Measurements from ENCODE around the gene DNAJC22. TPM values are rescaled to one million over a fixed set of nuclear protein-coding genes. Genes with fewer than 3 reads are reported as not detected.

Gene DNAJC22
- total RNA-seq, 2 experiments from 2014 or later = 0.16 to 0.76 TPM

GRCh38 chr12:49368240-49368600 lies 21.5 kb downstream of the DNAJC22 start:
- Histone ChIP-seq H4K20me1 (ENCODE audit: insufficient read depth, low read length) (0 out of 2 replicates have a peak, but pooled peaks cover 4% of the 10 kb centered on the region), H3K79me2 (ENCODE audit: insufficient read depth, low read depth, low read length) (peaks cover 48% of the 10 kb centered on the region), H3K4me3 (ENCODE audit: low read depth, low read length, poor library complexity, severe bottlenecking) (peak overlapping the region; percentile 91), H3K27ac (ENCODE audit: low read depth, low read length, poor library complexity, severe bottlenecking) (peak overlapping the region; percentile 88), H3K4me1 (ENCODE audit: insufficient read depth, low read length, poor library complexity, severe bottlenecking) (peaks cover 34% of the 10 kb centered on the region), H3K9me3 (ENCODE audit: low read length) (no peaks in the 10 kb centered on the region), H3K36me3 (ENCODE audit: insufficient read depth, low read length) (peaks cover 20% of the 10 kb centered on the region), H3K9me2 (ENCODE audit: insufficient read depth, low read length) (no peaks in the 10 kb centered on the region), H3K4me2 (ENCODE audit: low read length) (peak overlapping the region; percentile 83), H2AFZ (ENCODE audit: low read length) (peak overlapping the region; percentile 46; the same call in 1 of the 2 replicates)
- CTCF ChIA-PET (ENCODE audit: unreplicated experiment) = no interaction called here
- TF ChIP-seq CTCF (conservative IDR thresholded peaks at IDR 0.05; ENCODE audit: low read length) = no peak
- no peak for TF ChIP-seq EZH2phosphoT487 (IDR thresholded peaks at IDR 0.05; ENCODE audit: borderline replicate concordance, low read depth, low read length)
- intact Hi-C loops (cut with micrococcal nuclease; ENCODE audit: unreplicated experiment) = loop anchor here (5.0 kb wide), 1 partner anchor 254 kb away; the partner anchor contains the start of gene PRPF40B
- POLR2A ChIA-PET = interaction anchor here (0.6 to 2.9 kb wide), 5 partner anchors 10 to 442 kb away, joined by 3 to 13 read pairs (median 4); no protein-coding TSS in a partner anchor
- no TSS peak for BruUV-seq (replicated peaks)
- DNase-seq (ENCODE audit: low spot score) = peak; percentile 25

GRCh38 chr12:49369411-49370145 lies 22.9 kb downstream of the DNAJC22 start:
- Histone ChIP-seq H3K4me3 (ENCODE audit: low read depth, low read length, poor library complexity, severe bottlenecking) (peak overlapping the region; percentile 91), H3K4me2 (ENCODE audit: low read length) (peak overlapping the region; percentile 83), H3K4me1 (ENCODE audit: insufficient read depth, low read length, poor library complexity, severe bottlenecking) (peaks cover 34% of the 10 kb centered on the region), H3K9me2 (ENCODE audit: insufficient read depth, low read length) (no peaks in the 10 kb centered on the region), H4K20me1 (ENCODE audit: insufficient read depth, low read length) (0 out of 2 replicates have a peak, but pooled peaks cover 4% of the 10 kb centered on the region), H3K9me3 (ENCODE audit: low read length) (no peaks in the 10 kb centered on the region), H2AFZ (ENCODE audit: low read length) (no peak overlapping the region), H3K27ac (ENCODE audit: low read depth, low read length, poor library complexity, severe bottlenecking) (peak overlapping the region; percentile 88), H3K36me3 (ENCODE audit: insufficient read depth, low read length) (peaks cover 26% of the 10 kb centered on the region), H3K79me2 (ENCODE audit: insufficient read depth, low read depth, low read length) (peaks cover 61% of the 10 kb centered on the region)
- ChIA-PET CTCF (ENCODE audit: unreplicated experiment) (no interaction called here), POLR2A (interaction anchor here (0.7 to 1.4 kb wide), 5 partner anchors 47 to 145 kb away, joined by 3 read pairs; partner anchors contain the start of gene TROAP)
- intact Hi-C loops (cut with micrococcal nuclease; ENCODE audit: unreplicated experiment) = loop anchor here (5.0 kb wide), 1 partner anchor 253 kb away; the partner anchor contains the start of gene PRPF40B
- TF ChIP-seq EZH2phosphoT487 (IDR thresholded peaks at IDR 0.05; ENCODE audit: borderline replicate concordance, low read depth, low read length) (no peak), CTCF (conservative IDR thresholded peaks at IDR 0.05; ENCODE audit: low read length) (peak; percentile 69)
- BruUV-seq (replicated peaks) = TSS peak; percentile 33
- peak; percentile 59 for DNase-seq (ENCODE audit: low spot score)

GRCh38 chr12:49370539-49370938 lies 23.9 kb downstream of the DNAJC22 start:
- Histone ChIP-seq H3K9me3 (ENCODE audit: low read length) (no peaks in the 10 kb centered on the region), H3K79me2 (ENCODE audit: insufficient read depth, low read depth, low read length) (peaks cover 61% of the 10 kb centered on the region), H4K20me1 (ENCODE audit: insufficient read depth, low read length) (0 out of 2 replicates have a peak, but pooled peaks cover 4% of the 10 kb centered on the region), H3K4me1 (ENCODE audit: insufficient read depth, low read length, poor library complexity, severe bottlenecking) (peaks cover 38% of the 10 kb centered on the region), H3K9me2 (ENCODE audit: insufficient read depth, low read length) (no peaks in the 10 kb centered on the region), H3K4me3 (ENCODE audit: low read depth, low read length, poor library complexity, severe bottlenecking) (no peak overlapping the region), H3K36me3 (ENCODE audit: insufficient read depth, low read length) (peaks cover 26% of the 10 kb centered on the region), H3K27ac (ENCODE audit: low read depth, low read length, poor library complexity, severe bottlenecking) (peak overlapping the region; percentile 88), H3K4me2 (ENCODE audit: low read length) (peak overlapping the region; percentile 83), H2AFZ (ENCODE audit: low read length) (no peak overlapping the region)
- DNase-seq (ENCODE audit: low spot score) = no peak
- ChIA-PET CTCF (ENCODE audit: unreplicated experiment) (no interaction called here), POLR2A (interaction anchor here (0.6 to 1.4 kb wide), 5 partner anchors 13 to 293 kb away, joined by 3 read pairs; partner anchors contain the start of gene TROAP)
- no TSS peak for BruUV-seq (replicated peaks)
- intact Hi-C loops (cut with micrococcal nuclease; ENCODE audit: unreplicated experiment) = no loop called here
- TF ChIP-seq EZH2phosphoT487 (IDR thresholded peaks at IDR 0.05; ENCODE audit: borderline replicate concordance, low read depth, low read length) (no peak), CTCF (conservative IDR thresholded peaks at IDR 0.05; ENCODE audit: low read length) (no peak)
